Measurements from ENCODE around the gene CDHR2. TPM values are rescaled to one million over a fixed set of nuclear protein-coding genes. Genes with fewer than 3 reads are reported as not detected.
A peak's percentile ranks its signal among the peaks of the same experiment; 100 is the strongest.

CDHR2 gene
- total RNA-seq, 4 donors from 2014 or later = under 0.01 to 0.35 (median 0.09) TPM; not detected in 1

DNA sequence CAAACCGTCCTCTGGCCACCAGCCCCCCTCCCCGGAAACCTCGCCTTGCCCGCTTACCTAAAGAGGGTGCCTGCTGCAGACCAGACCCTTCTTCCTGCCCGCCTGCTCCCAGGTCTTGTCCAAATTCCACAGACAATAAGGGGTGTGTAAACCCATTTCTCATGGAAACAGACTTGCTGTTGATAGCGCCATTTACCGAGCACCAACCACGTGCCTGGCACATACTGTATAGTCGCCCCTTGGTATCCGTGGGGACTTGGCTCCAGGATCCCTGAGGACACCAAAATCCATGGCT is 25.1 kb downstream of the CDHR2 start:
- Histone ChIP-seq H3K27ac (no peak overlapping the region), H3K4me1 (no peaks in the 10 kb centered on the region), H3K27me3 (no peaks in the 10 kb centered on the region), H3K4me3 (no peak overlapping the region), H3K36me3 (no peaks in the 10 kb centered on the region), H3K9me3 (no peaks in the 10 kb centered on the region)
- intact Hi-C loops (cut with DNase I; ENCODE audit: low total_unique reads) = no loop called here
- TF ChIP-seq POLR2A (IDR thresholded peaks at IDR 0.05) = no peak
- TF ChIP-seq, protein P1, sequence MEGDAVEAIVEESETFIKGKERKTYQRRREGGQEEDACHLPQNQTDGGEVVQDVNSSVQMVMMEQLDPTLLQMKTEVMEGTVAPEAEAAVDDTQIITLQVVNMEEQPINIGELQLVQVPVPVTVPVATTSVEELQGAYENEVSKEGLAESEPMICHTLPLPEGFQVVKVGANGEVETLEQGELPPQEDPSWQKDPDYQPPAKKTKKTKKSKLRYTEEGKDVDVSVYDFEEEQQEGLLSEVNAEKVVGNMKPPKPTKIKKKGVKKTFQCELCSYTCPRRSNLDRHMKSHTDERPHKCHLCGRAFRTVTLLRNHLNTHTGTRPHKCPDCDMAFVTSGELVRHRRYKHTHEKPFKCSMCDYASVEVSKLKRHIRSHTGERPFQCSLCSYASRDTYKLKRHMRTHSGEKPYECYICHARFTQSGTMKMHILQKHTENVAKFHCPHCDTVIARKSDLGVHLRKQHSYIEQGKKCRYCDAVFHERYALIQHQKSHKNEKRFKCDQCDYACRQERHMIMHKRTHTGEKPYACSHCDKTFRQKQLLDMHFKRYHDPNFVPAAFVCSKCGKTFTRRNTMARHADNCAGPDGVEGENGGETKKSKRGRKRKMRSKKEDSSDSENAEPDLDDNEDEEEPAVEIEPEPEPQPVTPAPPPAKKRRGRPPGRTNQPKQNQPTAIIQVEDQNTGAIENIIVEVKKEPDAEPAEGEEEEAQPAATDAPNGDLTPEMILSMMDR (IDR thresholded peaks at IDR 0.05) = no peak
- no peak for DNase-seq

GRCh38 chr5:176575066-176575465 is 25.9 kb downstream of the CDHR2 start:
- Histone ChIP-seq H3K36me3 (no peaks in the 10 kb centered on the region), H3K9me3 (no peaks in the 10 kb centered on the region), H3K27ac (no peak overlapping the region), H3K4me1 (no peaks in the 10 kb centered on the region), H3K27me3 (no peaks in the 10 kb centered on the region), H3K4me3 (no peak overlapping the region)
- intact Hi-C loops (cut with DNase I; ENCODE audit: low total_unique reads) = no loop called here
- no peak for DNase-seq
- TF ChIP-seq, protein P1 (IDR thresholded peaks at IDR 0.05) = no peak
- TF ChIP-seq POLR2A (IDR thresholded peaks at IDR 0.05) = no peak

DNA sequence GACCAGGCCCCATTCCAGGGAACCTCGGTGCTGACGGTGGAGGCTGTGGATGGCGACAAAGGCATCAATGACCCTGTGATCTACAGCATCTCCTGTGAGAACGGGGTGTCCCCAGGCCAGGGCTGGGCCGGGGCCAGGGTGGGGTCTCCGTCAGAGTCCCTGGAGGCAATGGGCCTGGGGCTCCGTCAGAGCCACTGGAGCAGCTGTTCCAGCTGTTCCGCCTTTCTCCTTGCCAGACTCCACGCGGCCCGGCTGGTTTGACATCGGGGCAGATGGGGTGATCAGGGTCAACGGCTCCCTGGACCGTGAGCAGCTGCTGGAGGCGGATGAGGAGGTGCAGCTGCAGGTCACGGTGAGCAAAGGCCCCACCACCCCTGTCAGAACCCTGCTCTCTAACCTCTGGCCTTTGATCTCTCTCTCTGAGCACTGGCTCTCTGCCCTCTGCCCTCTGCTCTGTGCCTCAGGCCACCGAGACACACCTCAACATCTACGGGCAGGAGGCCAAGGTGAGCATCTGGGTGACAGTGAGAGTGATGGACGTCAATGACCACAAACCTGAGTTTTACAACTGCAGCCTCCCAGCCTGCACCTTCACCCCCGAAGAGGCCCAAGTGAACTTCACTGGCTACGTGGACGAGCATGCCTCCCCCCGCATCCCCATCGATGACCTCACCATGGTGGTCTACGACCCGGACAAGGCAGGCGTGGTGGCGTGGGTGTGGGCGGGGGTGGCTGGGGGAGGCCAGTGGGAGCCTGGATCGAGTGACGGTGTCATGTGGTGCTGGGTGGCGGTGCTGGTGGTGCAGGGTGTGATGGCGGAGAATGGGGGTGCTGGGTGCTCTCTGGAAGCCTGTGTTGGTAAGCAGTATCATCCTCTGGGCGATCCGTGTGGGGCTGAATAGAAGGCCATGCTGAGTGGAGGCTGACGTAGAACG is 26.6 kb downstream of the CDHR2 start:
- no peaks in the 10 kb centered on the region for H3K4me1 ChIP-seq
- no peak for DNase-seq
- no peak overlapping the region for H3K27ac ChIP-seq
- H3K4me3 ChIP-seq = no peak overlapping the region
- H3K27me3 ChIP-seq = no peaks in the 10 kb centered on the region
- H3K36me3 ChIP-seq = no peaks in the 10 kb centered on the region
- intact Hi-C loops (cut with DNase I; ENCODE audit: low total_unique reads) = no loop called here
- TF ChIP-seq POLR2A (IDR thresholded peaks at IDR 0.05) = no peak
- TF ChIP-seq, protein P1 (IDR thresholded peaks at IDR 0.05) = no peak
- no peaks in the 10 kb centered on the region for H3K9me3 ChIP-seq

DNA sequence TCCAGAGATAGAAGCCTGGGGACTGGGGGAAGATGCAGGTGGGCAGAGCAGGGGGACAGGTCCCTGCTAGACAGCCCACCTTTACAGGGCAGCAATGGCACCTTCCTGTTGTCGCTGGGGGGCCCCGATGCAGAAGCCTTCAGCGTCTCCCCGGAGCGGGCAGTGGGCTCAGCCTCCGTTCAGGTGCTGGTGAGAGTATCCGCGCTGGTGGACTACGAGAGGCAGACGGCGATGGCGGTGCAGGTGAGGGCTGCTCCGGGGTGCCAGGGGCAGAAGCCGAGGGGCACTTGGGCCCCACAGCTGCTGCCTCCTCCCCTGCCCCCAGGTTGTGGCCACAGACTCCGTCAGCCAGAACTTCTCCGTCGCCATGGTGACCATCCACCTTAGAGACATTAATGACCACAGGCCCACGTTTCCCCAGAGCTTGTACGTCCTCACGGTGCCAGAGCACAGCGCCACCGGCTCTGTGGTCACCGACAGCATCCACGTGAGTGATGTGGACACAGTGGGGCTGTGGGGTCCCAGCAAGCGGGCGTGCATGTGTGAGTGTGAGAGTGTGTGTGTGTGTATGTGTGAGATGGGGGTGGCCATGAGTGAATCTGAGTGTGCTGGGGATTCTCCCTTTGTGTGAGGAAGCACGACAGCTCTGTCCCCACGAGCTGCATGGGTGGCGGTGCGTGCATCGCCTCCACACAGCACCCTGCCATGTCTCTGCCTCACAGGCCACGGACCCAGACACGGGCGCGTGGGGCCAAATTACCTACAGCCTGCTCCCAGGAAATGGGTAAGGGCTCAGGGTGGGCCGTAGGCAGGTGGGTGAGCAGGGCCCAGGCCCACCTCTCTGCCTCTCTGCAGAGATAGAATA is 28.4 kb downstream of the CDHR2 start:
- Histone ChIP-seq H3K4me3 (no peak overlapping the region), H3K27me3 (no peaks in the 10 kb centered on the region), H3K36me3 (no peaks in the 10 kb centered on the region), H3K9me3 (no peaks in the 10 kb centered on the region), H3K4me1 (no peaks in the 10 kb centered on the region), H3K27ac (no peak overlapping the region)
- intact Hi-C loops (cut with DNase I; ENCODE audit: low total_unique reads) = no loop called here
- DNase-seq = no peak
- no peak for TF ChIP-seq POLR2A (IDR thresholded peaks at IDR 0.05)
- TF ChIP-seq, protein P1 (IDR thresholded peaks at IDR 0.05) = no peak

DNA sequence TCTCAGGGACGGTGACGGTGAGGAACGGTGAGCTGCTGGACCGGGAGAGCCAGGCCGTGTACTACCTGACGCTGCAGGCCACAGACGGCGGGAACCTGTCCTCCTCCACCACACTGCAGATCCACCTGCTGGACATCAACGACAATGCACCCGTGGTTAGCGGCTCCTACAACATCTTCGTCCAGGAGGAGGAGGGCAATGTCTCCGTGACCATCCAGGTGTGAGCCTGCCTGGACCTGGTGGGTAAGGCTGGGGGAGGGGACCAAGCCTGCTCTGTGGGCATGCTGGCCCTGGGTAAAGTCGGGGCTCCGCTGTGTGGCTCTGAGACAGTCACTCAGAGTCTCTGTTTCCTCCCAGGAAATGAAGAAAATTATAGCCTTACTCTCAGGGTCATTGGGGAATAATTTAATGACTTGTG is 29.3 kb downstream of the CDHR2 start:
- H3K27me3 ChIP-seq = no peaks in the 10 kb centered on the region
- TF ChIP-seq, protein P1 (IDR thresholded peaks at IDR 0.05) = peak in 1 of 4 experiments; percentile 22
- TF ChIP-seq POLR2A (IDR thresholded peaks at IDR 0.05) = no peak
- no peak overlapping the region for H3K4me3 ChIP-seq
- peak; percentile 31 to 40 for DNase-seq
- intact Hi-C loops (cut with DNase I; ENCODE audit: low total_unique reads) = no loop called here
- no peaks in the 10 kb centered on the region for H3K36me3 ChIP-seq
- H3K9me3 ChIP-seq = no peaks in the 10 kb centered on the region
- H3K4me1 ChIP-seq = no peaks in the 10 kb centered on the region
- no peak overlapping the region for H3K27ac ChIP-seq

All from uterus (tissue), 4 donors.